HG03432 (cell line): ENCODE measurements around the gene UNC13D.
"Not testable (repeated sequence)": the region's sequence is repeated elsewhere in the genome, so short reads cannot be mapped to it uniquely, and the experiment has no call there.

Experiments
- ATAC-seq: cut with Tn5 transposase; IDR thresholded peaks from one replicate; pipeline ENCODE4 v1.9.1; 2021; ENCODE audit warnings: mild to moderate bottlenecking, moderate library complexity; ENCODE audit not compliant: unreplicated experiment

Gene UNC13D

DNA sequence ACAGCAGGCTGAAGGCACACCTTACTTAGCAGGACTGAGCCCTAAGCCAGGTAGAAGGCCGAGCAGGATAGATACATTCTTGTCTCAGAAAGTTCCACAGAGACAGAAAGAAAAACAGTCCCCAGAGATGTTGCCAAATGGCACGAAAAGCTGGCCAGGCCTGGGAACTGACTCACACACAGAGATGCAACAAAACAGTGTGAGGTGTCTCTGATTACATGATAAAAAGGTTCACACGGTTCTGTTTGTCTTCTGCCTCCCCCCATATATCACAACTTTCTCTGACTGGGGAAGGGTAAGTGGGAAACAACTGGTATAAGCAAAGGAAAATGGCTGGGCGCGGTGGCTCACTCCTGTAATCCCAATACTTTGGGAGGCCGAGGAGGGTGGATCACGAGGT, 9.2 kb upstream of the UNC13D start:
- ATAC-seq, result no peak

GRCh38 chr17:75851693-75851991, 7.4 kb upstream of the UNC13D start:
- ATAC-seq, result not testable (repeated sequence)

DNA sequence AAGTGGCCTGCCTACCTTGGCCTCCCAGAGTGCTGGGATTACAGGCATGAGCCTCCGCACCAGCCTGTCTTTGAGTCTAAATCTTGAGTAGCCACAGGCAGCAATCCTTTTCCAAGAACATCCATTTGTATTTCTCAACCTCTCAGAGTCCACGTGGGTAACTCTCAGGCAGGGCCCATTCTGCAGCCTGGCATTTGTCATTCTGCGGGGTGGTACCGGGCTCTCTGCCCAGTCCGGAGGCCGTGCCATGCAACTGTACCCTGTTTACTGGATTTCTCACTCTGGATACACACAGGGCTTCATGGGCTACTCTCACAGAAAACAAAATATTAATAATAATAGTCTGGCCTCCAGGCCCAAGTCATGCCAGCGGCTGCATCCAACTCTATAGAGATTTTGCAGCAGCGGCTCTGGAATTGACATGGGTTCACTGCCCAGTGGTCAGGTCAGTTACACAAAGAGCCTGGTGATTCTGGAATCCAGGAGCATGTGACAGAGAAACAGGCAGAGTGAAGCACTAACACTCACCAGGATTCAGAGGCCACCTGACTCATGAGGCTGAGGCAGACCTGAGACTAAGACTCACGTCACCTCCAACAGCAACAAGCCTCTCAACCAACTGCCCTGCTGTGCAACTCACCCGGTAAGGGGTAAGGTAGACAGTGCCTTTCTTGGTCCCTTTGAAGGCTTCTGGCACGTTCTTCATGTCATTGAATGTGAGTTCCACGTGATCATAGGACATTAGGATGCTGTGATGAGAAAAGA, 6.9 kb upstream of the UNC13D start:
- ATAC-seq, result no peak

- ATAC-seq, result no peak
Observed at GRCh38 chr17:75849724-75850123, 5.5 kb upstream of the UNC13D start.

- ATAC-seq, result no peak
Observed at GRCh38 chr17:75849279-75849646, 5.1 kb upstream of the UNC13D start.

DNA sequence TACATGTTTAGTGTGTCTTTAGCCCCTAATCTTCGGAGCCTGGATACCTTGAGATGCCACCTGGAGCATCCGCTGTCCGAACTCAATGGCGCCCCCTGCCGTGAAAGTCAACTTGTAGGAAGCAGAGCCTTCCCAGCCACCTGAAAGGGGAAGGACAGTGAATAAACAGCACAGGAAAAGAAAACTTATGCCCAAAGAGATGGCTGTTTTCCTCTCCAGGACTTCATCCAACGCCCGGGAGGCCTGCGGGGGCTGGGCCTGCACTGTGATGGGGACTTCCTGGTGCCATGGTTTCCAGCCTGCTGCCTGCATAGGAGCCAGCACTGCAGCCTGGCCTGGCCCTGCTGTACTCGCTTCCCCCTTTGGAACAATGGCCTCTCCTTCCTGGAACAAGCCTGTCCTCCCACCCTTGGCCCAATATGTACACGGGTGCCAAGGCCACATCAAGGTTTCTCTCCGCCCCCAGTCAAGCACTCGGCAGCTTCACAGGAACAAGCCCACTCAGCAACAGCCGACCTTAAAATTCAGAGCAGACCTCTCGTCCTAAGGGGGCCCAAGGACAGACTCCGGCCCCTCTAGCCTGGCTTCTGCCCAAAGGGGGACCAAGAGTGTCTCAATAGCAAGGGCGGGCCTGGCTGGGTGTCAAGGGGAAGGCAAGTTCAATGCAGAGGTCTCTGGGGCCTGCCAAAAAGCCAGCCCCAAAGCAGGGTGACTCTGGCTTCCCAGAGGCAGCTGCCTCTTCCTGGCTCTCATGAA, 4.5 kb upstream of the UNC13D start:
- no peak for ATAC-seq

- ATAC-seq, result no peak
Observed at GRCh38 chr17:75847614-75848522, 3.7 kb upstream of the UNC13D start.

GRCh38 chr17:75846692-75847613, 2.7 kb upstream of the UNC13D start:
- no peak for ATAC-seq

- no peak for ATAC-seq
Observed at GRCh38 chr17:75845933-75846691, 1.9 kb upstream of the UNC13D start.

DNA sequence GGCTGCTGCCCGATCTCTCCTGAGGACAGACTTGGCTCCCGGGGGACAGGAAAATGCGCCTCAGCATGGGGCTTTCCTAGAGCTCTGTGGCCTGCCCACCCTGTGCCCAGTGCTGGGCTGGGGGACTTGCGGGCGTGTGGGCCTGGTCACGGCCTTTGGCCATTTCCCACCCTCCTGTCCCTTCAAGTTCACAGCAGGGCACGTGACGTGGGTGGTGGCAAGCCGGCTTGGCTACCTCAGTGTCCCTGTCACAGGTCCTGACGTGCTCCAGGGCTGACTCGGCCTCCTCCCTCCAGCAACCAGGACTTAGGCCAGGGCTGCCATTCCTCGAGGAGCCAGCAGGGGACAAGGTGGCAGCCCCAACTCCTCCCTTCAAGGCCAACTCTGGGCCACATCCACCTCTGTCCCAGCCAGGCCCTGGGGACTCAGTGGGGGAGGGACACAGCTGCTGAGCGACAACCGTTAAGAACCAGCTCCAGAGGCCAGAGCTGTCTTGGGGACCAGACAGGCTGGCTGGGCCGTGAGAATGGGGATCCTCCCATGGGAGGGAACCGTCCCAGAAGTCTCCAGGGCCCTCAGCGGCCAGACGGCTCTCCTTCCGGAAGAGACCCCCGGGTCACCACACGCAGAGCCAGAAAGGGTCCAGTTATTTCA, 981 bp upstream of the UNC13D start:
- ATAC-seq, result peak; percentile 78

DNA sequence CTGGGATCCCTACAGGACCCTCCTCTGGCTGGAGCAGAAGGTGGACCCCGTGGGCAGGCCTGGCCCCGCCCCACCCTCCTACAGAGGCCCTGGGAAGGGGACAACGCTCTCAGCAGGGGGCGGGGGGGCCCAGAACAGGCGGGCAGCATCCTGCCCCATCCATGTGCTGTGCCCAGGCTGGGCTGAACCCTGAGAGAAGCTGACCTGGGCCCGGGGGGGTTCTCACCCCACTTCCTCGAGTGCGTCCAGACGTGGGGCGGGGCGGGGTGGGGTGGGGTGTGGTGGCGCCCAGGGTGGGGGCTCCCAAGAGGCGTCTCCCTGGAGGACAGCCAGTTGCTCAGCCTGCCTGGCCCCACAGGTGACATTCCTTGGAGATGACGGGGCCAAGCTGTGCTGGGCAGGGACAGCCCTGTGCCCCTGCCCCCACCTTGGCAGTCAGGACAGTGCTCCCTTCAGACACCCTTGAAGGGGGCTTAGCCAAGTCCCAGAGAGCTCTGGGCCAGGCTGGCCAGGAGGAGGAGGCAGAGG, 390 bp upstream of the UNC13D start:
- ATAC-seq, result peak; percentile 15

DNA sequence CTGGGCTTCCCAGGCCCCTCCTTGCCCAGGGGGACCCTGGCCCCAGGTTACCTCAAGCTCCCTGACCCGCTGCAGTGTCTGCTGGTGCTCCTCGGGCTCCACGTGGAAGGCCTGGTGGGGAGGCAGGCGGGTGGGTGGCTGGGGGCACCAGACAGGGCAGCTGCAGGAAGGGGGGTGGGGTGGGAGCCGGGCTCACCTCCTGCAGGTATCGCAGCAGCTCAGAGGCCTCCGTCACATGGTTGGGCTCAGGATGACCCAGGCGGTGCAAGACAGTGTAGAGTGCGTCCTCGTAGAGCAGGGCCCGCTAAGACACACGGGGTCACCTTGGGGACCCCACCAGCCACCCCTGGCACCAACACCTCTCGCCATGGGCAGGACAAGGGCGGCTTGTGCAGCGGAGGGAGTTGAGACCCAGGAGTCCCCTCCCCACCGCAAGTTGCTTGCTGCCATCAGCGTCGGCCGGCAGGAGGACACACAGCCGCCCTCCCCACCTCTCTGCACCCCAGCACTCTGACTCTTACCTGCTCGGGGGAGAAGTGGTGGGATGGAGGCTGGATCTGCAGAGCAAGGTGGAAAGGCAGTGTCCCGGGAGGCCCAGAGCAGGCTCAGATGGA, 1.1 kb downstream of the UNC13D start:
- ATAC-seq, result no peak

DNA sequence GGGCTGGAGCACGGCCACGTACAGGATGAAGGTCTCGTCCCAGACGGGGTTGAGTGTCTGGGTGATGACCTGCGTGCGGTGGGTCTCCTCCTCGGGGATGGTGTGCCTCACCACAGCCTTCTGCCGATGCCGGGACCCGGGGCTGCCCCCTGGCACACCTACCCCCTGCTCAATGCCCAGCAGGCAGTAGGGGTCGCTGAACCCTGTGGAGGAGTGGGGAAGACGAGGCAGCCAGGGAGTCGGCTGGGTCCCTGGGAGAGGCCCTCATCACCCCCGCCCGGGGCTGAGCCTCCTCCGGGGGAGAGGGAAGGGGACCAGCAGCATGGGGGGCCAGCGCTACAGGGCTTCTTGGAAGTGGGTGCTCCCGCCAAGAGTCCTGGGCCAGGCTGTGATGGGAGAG, 1.8 kb downstream of the UNC13D start:
- no peak for ATAC-seq

DNA sequence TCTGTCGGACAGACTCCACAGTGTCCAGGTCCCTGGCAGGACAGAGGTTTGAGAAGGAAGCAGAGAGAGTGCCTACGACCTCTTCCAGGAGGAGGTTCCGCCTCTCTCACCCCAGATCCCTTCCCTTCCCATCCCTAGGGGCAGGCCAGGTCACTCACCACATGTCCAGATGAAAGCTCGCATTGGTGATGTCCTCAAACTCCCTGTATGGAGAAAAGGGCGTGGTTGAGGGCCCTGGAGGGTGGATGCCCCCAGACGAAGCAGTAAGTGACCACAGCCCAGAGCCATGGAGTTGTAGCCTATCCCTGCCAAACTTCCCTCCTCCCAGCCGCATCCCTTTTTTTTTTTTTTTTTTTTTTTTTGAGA, 3.4 kb downstream of the UNC13D start:
- no peak for ATAC-seq

GRCh38 chr17:75839942-75840798, 4.0 kb downstream of the UNC13D start:
- no peak for ATAC-seq

DNA sequence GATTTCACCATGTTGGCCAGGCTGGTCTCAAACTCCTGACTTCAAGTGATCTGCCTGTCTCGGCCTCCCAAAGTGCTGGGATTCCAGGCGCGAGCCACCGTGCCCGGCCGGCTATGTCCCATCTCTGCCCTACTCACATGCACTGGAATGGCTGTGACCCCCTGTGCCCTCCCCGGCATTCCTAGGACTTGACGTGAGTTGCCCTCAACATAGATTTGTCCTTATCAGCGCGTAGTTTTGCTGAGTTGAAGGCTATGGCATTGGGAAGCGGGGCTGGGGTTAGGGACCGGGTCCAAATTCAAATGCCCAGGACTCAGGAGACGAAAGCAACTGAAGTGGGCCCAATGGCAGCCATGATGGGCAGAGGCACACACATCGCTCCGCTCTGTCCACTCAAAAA, 5.8 kb downstream of the UNC13D start:
- no peak for ATAC-seq

DNA sequence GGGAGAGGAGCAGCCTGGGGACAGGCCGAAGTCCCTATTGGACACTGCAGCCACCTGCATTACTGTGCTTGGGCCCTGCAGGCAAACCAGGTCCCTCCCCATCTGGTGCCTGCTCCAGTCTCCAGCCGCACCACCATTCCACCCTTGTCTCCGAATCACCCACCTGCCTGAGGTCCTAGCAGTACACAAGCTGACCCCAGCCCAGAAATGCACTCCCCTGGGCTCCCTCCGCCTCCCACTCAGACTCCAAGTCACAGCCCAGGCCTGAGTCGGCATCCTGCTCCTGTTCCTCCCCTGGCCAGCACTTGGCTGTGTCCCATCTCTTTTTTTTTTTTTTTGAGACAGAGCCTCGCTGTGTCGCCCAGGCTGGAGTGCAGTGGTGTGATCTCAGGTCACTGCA, 6.3 kb downstream of the UNC13D start:
- no peak for ATAC-seq

DNA sequence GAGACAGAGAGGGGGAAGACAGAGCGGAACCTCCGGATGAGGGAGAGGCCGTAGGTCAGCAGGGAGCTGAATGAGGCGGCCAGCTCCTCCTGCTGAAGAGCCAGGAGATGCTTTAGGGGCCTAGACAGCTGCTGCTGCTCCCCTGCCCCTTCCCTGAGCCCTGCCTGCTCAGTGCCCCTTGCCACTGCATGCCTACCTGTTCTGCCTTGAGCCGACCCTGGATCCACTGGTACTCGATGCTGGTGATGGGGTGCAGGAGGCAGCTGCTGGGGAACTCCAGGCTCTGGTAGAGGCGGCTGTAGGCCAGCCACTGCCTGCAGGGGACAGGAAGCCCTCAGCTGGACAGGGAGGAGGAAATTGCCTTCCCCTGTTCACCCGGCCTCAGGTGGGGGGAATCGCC, 7.6 kb downstream of the UNC13D start:
- no peak for ATAC-seq
